ENCODE results near the gene HCN2. TPM values are rescaled to one million over a fixed set of nuclear protein-coding genes. Genes with fewer than 3 reads are reported as not detected.
"Not testable (repeated sequence)": the region's sequence is repeated elsewhere in the genome, so short reads cannot be mapped to it uniquely, and the experiment has no call there.

HCN2 gene
- total and polyA plus RNA-seq, 7 donors: 0.04 to 0.13 (median 0.07) TPM; not detected in 3

GRCh38 chr19:618247-618619 is 28.6 kb downstream of the HCN2 start:
- H3K9me3 ChIP-seq: no peaks in the 10 kb centered on the region
- DNase-seq: no peak
- no peak for TF ChIP-seq CTCF (IDR thresholded peaks at IDR 0.05)
- peaks cover 22 to 60% of the 10 kb centered on the region in 2 donors for H3K36me3 ChIP-seq (ENCODE audit: insufficient read depth in 1 of 2, low read depth in 1 of 2)
- intact Hi-C loops (cut with DNase I): no loop called here
- no peak overlapping the region for H3K4me3 ChIP-seq
- no peaks in the 10 kb centered on the region for H3K4me1 ChIP-seq
- peaks cover 0 to 7% (median 0%) of the 10 kb centered on the region in 3 donors for H3K27me3 ChIP-seq (ENCODE audit: insufficient read depth in 3 of 3, low read length in 2 of 3)
- ATAC-seq: no peak
- no peak overlapping the region for H3K27ac ChIP-seq
- WGBS, 3 donors: 85 to 93% (median 89%) methylated on average over 18 to 19 of the region's 19 CpGs

- H3K27me3 ChIP-seq (ENCODE audit: insufficient read depth in 3 of 3, low read length in 2 of 3): peaks cover 0 to 7% (median 0%) of the 10 kb centered on the region in 3 donors
- 92 to 95% (median 95%) methylated on average over 25 to 27 of the region's 27 CpGs for WGBS, 3 donors
- H3K36me3 ChIP-seq (ENCODE audit: insufficient read depth in 1 of 2, low read depth in 1 of 2): peaks cover 22 to 65% of the 10 kb centered on the region in 2 donors
- H3K4me1 ChIP-seq: no peaks in the 10 kb centered on the region
- ATAC-seq: no peak
- H3K9me3 ChIP-seq: no peaks in the 10 kb centered on the region
- no peak overlapping the region for H3K27ac ChIP-seq
- no peak overlapping the region for H3K4me3 ChIP-seq
- no peak for TF ChIP-seq CTCF (IDR thresholded peaks at IDR 0.05)
- intact Hi-C loops (cut with DNase I): no loop called here
- no peak for DNase-seq
These were observed 29.1 kb downstream of the HCN2 start for GRCh38 chr19:618674-619285.

DNA sequence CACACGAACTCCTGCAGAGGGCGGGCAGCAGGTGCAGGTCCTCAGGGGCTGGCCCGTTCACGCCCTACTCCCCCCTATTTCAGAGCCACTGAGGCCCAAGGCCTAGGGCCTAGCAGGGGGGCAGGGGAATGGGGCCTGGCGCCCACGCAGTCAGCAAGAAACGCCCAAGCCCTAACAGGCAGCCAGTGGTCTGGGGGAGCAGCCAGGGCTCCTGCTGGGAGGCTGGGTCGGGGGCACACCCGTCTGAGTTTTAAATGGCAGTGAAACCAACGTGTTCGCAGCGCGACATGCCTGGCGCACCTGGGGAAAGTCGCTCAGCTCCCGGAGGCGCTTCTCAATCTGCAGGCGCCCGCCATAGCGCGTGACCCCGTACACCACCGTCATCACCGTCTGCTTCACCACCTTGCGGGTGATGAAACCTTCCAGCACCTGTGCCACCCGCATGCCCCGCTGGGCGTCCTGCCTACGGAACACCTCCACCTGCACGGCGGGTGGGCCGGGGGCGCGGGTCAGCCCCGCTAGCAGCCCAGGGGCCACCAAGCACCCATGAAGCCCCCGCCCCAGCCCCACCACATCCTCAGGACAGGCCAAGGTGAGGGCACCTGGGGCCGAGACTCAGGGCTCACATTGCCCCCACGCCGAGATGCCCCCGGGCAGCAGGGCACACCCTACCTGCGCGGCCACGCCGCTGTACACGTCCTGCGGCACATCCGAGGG is 29.8 kb downstream of the HCN2 start:
- 94% methylated on average over 43 to 47 of the region's 47 CpGs for WGBS, 3 donors
- TF ChIP-seq CTCF (IDR thresholded peaks at IDR 0.05): no peak
- Histone ChIP-seq H3K36me3 (ENCODE audit: insufficient read depth in 1 of 2, low read depth in 1 of 2) (peaks cover 22 to 71% of the 10 kb centered on the region in 2 donors), H3K4me1 (no peaks in the 10 kb centered on the region), H3K9me3 (no peaks in the 10 kb centered on the region), H3K27me3 (ENCODE audit: insufficient read depth in 3 of 3, low read length in 2 of 3) (peaks cover 0 to 7% (median 0%) of the 10 kb centered on the region in 3 donors), H3K27ac (no peak overlapping the region), H3K4me3 (no peak overlapping the region)
- DNase-seq: no peak
- ATAC-seq: no peak
- intact Hi-C loops (cut with DNase I): no loop called here

DNA sequence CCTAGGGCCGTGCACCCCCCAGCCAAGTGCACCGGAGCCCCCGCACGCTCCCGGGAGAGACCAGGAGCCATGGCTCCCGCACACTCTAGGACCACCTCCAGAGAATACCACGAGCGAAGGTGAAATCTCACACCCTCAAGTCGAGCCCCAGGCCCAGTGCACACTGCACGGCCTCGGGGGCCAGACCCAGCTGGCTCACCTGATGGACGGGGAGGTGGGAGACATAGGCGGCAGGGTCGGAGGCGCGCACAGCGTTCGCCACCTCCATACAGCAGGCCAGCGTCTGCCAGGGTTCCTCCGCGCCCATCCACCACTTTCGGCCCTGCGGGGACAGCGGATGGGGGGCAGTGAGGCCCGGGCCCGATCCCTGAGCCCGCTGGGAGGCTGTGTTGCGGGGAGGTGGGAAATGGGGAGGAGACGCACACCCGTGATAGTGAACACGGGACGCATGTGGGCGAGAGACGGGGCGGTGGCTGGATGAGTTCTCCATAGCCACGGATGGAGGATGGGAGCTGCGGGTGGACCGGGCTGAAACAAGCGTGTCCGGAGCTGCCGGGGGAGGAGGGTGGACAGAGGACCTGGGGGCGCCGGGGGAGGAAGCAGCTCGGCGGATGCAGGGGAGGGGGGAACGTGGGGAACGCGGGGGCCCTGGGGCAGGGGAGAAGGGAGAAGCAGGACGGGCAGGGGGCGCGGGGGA is 30.6 kb downstream of the HCN2 start:
- peaks cover 22 to 80% of the 10 kb centered on the region in 2 donors for H3K36me3 ChIP-seq (ENCODE audit: insufficient read depth in 1 of 2, low read depth in 1 of 2)
- H3K27ac ChIP-seq: no peak overlapping the region
- intact Hi-C loops (cut with DNase I): no loop called here
- TF ChIP-seq CTCF (IDR thresholded peaks at IDR 0.05): no peak
- no peaks in the 10 kb centered on the region for H3K4me1 ChIP-seq
- no peak for ATAC-seq
- 89 to 96% (median 90%) methylated on average over 40 to 51 of the region's 51 CpGs for WGBS, 3 donors
- no peaks in the 10 kb centered on the region for H3K9me3 ChIP-seq
- no peak for DNase-seq
- H3K27me3 ChIP-seq (ENCODE audit: insufficient read depth in 3 of 3, low read length in 2 of 3): peaks cover 0 to 4% (median 0%) of the 10 kb centered on the region in 3 donors
- H3K4me3 ChIP-seq: no peak overlapping the region

DNA sequence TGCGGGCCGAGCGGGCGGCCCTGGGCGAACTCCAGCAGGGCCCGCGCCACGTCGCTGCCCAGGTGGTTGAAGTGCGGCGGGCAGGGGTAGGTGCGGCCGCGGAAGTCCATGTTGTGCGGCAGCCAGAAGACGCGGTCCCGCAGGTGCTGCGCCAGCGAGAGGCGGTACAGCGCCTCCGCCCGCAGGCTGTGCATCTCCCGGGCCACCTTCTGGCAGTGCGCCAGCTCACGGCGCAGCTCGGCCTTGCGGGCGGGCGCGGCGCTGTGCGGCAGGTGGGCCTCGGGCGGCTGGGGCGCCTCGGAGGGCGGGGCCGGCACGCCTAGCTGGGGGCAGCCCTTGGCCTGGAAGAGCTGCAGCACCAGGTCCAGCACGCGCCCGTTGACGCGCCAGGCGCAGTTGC is 31.5 kb downstream of the HCN2 start:
- H3K4me3 ChIP-seq; DNase-seq; H3K27ac ChIP-seq; ATAC-seq; H3K4me1 ChIP-seq; intact Hi-C loops (cut with DNase I); H3K9me3 ChIP-seq; H3K27me3 ChIP-seq (ENCODE audit: insufficient read depth in 3 of 3, low read length in 2 of 3): not testable (repeated sequence)
- 95 to 98% (median 96%) methylated on average over 34 to 48 of the region's 48 CpGs for WGBS, 3 donors
- peaks cover 22 to 89% of the 10 kb centered on the region in 2 donors for H3K36me3 ChIP-seq (ENCODE audit: insufficient read depth in 1 of 2, low read depth in 1 of 2)
